Testis (tissue), 2 donors: ENCODE results near the gene HSPBP1.

Source experiments
- CTCF ChIP-seq, 3 experiments: fragments of 450-650 bp in 2 of 3; fragments of 200-600 bp in 1 of 3; sonication (generic) in 1 of 3; IDR thresholded peaks; one replicate each; pipeline ENCODE4 v1.5.1; 2016 to 2019; ENCODE audit warnings: antibody characterized with exemption in 3 of 3, mild to moderate bottlenecking in 2 of 3, moderate library complexity in 1 of 3
- POLR2A ChIP-seq: fragments of 450-650 bp; IDR thresholded peaks from one replicate; pipeline ENCODE4 v1.6.1; 2017; ENCODE audit warnings: antibody characterized with exemption, mild to moderate bottlenecking, moderate library complexity

GRCh38 chr19:55245236-55245904 is 34.5 kb downstream of the HSPBP1 start:
- no peak for TF ChIP-seq CTCF (IDR thresholded peaks at IDR 0.05)
- TF ChIP-seq POLR2A, result no peak
